H1 (cell line): ENCODE results near the gene CRYBB1. TPM values are rescaled to one million over a fixed set of nuclear protein-coding genes. Genes with fewer than 3 reads are reported as not detected.

Experiments used
- CTCF ChIA-PET: fragments of 300-600 bp; sonication (Branson Sonifier 250); formaldehyde crosslinking; loops from one replicate; lab custom pipeline; 2021; ENCODE audit not compliant: partially characterized antibody; lab: Charles Lee
- POLR2A ChIA-PET: fragments of 300-600 bp; sonication (Branson Sonifier 250); formaldehyde crosslinking; loops from one replicate; lab custom pipeline; 2021; ENCODE audit warnings: inconsistent platforms; ENCODE audit not compliant: partially characterized antibody; lab: Charles Lee
- DNase-seq, 2 experiments: peaks; one replicate each; pipeline versions ENCODE4 v3.0.0 to v3.0.0-alpha.2; 2010 to 2022; ENCODE audit warnings: low spot score in 2 of 2, low read depth in 1 of 2, mixed read lengths in 1 of 2
- FAIRE-seq: peaks from 2 replicates; lab custom pipeline; 2011; peaks lifted over from hg19 to GRCh38; lab: Jason Lieb, UNC
- H2AFZ ChIP-seq: 2 replicates; pipeline ENCODE4 v1.8.1; 2012; ENCODE audit warnings: low read length, inconsistent platforms
- H2AK5ac ChIP-seq: 2 replicates; pipeline ENCODE4 v1.6.1; 2013; ENCODE audit warnings: low read depth, low read length
- H2BK120ac ChIP-seq: replicated peaks from 2 replicates; pipeline ENCODE3; 2013; ENCODE audit warnings: low read depth, low read length, inconsistent platforms
- H2BK12ac ChIP-seq: 2 replicates; pipeline ENCODE4 v1.6.1; 2013; ENCODE audit warnings: low read depth, low read length
- H2BK15ac ChIP-seq: 2 replicates; pipeline ENCODE4 v1.6.1; 2013; ENCODE audit warnings: low read length
- H2BK20ac ChIP-seq: 2 replicates; pipeline ENCODE4 v1.6.1; 2013; ENCODE audit warnings: low read length
- H2BK5ac ChIP-seq: 2 replicates; pipeline ENCODE4 v1.6.1; 2013; ENCODE audit warnings: low read depth, low read length
- H3K14ac ChIP-seq: 2 replicates; pipeline ENCODE4 v1.6.1; 2013; ENCODE audit warnings: inconsistent platforms; ENCODE audit not compliant: insufficient read length
- H3K18ac ChIP-seq: 2 replicates; pipeline ENCODE4 v1.6.1; 2013; ENCODE audit warnings: low read length; ENCODE audit errors: extremely low read depth
- H3K23ac ChIP-seq: 2 replicates; pipeline ENCODE4 v1.6.1; 2013; ENCODE audit warnings: inconsistent platforms; ENCODE audit not compliant: insufficient read length
- H3K23me2 ChIP-seq: 2 replicates; pipeline ENCODE4 v1.6.1; 2013; ENCODE audit warnings: low read depth, low read length
- H3K27ac ChIP-seq: 2 replicates; pipeline ENCODE4 v1.6.1; 2011; ENCODE audit warnings: low read depth, low read length, inconsistent platforms
- H3K27me3 ChIP-seq, 4 experiments: replicated peaks in 1 of 4; 1 replicate in 1 of 4; 2 replicates in 3 of 4; pipeline versions ENCODE4 v1.6.1 to v1.8.1; 2011 to 2013; ENCODE audit warnings: low read length in 3 of 4, mild to moderate bottlenecking in 3 of 4, inconsistent platforms in 2 of 4, mixed read lengths in 2 of 4, moderate library complexity in 1 of 4; ENCODE audit not compliant: control insufficient read depth in 3 of 4, insufficient read depth in 3 of 4; ENCODE audit errors: extremely low read depth in 1 of 4
- H3K36me3 ChIP-seq, 4 experiments: 2 replicates each; pipeline versions ENCODE4 v1.6.1 to v1.8.1; 2011 to 2013; ENCODE audit warnings: mild to moderate bottlenecking in 4 of 4, low read length in 3 of 4, moderate library complexity in 2 of 4, control low read depth in 1 of 4, inconsistent platforms in 1 of 4; ENCODE audit not compliant: insufficient read depth in 4 of 4, control insufficient read depth in 2 of 4
- H3K4ac ChIP-seq: replicated peaks from 2 replicates; pipeline ENCODE3; 2013; ENCODE audit warnings: low read length, low read depth, mixed read lengths, inconsistent platforms; ENCODE audit not compliant: insufficient read length
- H3K4me1 ChIP-seq, 4 experiments: replicated peaks in 1 of 4; 1 replicate in 1 of 4; 2 replicates in 3 of 4; pipeline versions ENCODE4 v1.6.1 to v1.8.1; 2011 to 2013; ENCODE audit warnings: low read length in 3 of 4, inconsistent platforms in 2 of 4, mixed read lengths in 1 of 4; ENCODE audit not compliant: insufficient read depth in 4 of 4, control insufficient read depth in 3 of 4
- H3K4me2 ChIP-seq, 2 experiments: 2 replicates each; pipeline versions ENCODE4 v1.6.1 to v1.8.1; 2011 to 2013; ENCODE audit warnings: low read depth in 2 of 2, low read length in 2 of 2, control low read depth in 1 of 2, inconsistent platforms in 1 of 2, mild to moderate bottlenecking in 1 of 2; ENCODE audit not compliant: insufficient read depth in 1 of 2
- H3K4me3 ChIP-seq, 4 experiments: fragments of 200-600, 300-600 bp in 1 of 4; sonication (generic), shearing (Covaris generic), sonication (Bioruptor Twin) in 1 of 4; 2 replicates each; pipeline versions ENCODE4 v1.5.1 to v1.8.1; 2011 to 2016; ENCODE audit warnings: low read length in 4 of 4, low read depth in 3 of 4, control low read depth in 2 of 4, inconsistent platforms in 2 of 4, mild to moderate bottlenecking in 2 of 4, mixed read lengths in 1 of 4, moderate library complexity in 1 of 4; ENCODE audit not compliant: insufficient read depth in 2 of 4; ENCODE audit errors: extremely low read depth in 1 of 4
- H3K56ac ChIP-seq: replicated peaks from 2 replicates; pipeline ENCODE3; 2013; ENCODE audit warnings: low read depth, mild to moderate bottlenecking, mixed read lengths, low read length, inconsistent platforms; ENCODE audit not compliant: insufficient read length
- H3K79me1 ChIP-seq: 2 replicates; pipeline ENCODE4 v1.6.1; 2013; ENCODE audit warnings: low read depth, low read length, control low read depth
- H3K79me2 ChIP-seq, 2 experiments: 2 replicates each; pipeline versions ENCODE4 v1.6.1 to v1.8.1; 2012 to 2013; ENCODE audit warnings: low read length in 2 of 2, mild to moderate bottlenecking in 2 of 2, inconsistent platforms in 1 of 2; ENCODE audit not compliant: insufficient read depth in 2 of 2, control insufficient read depth in 1 of 2
- H3K9ac ChIP-seq, 4 experiments: replicated peaks in 1 of 4; 1 replicate in 1 of 4; 2 replicates in 3 of 4; pipeline versions ENCODE4 v1.6.1 to v1.8.1; 2011 to 2013; ENCODE audit warnings: low read depth in 3 of 4, low read length in 3 of 4, control low read depth in 2 of 4, mild to moderate bottlenecking in 2 of 4, moderate library complexity in 2 of 4, inconsistent platforms in 1 of 4; ENCODE audit errors: extremely low read depth in 1 of 4
- H3K9me3 ChIP-seq, 2 experiments: 2 replicates each; pipeline versions ENCODE4 v1.6.1 to v1.8.1; 2012 to 2013; ENCODE audit warnings: mild to moderate bottlenecking in 2 of 2, moderate library complexity in 2 of 2, control low read depth in 1 of 2, inconsistent platforms in 1 of 2, low read depth in 1 of 2, low read length in 1 of 2, mixed read lengths in 1 of 2; ENCODE audit not compliant: insufficient read depth in 2 of 2
- H4K20me1 ChIP-seq, 2 experiments: replicated peaks in 1 of 2; 2 replicates each; pipeline versions ENCODE3 to v1.8.1; 2011 to 2013; ENCODE audit warnings: inconsistent platforms in 2 of 2, low read length in 2 of 2, mild to moderate bottlenecking in 1 of 2; ENCODE audit not compliant: insufficient read depth in 2 of 2, control insufficient read depth in 1 of 2
- H4K5ac ChIP-seq: 2 replicates; pipeline ENCODE4 v1.6.1; 2013; ENCODE audit warnings: low read length, low read depth, mixed read lengths, inconsistent platforms; ENCODE audit not compliant: insufficient read length
- H4K8ac ChIP-seq: 2 replicates; pipeline ENCODE4 v1.8.0; 2013; ENCODE audit warnings: mild to moderate bottlenecking, moderate library complexity, low read length, inconsistent platforms; ENCODE audit not compliant: insufficient read depth; ENCODE audit errors: extremely low read depth
- H4K91ac ChIP-seq: replicated peaks from 2 replicates; pipeline ENCODE3; 2013; ENCODE audit warnings: low read length, mixed read lengths, inconsistent platforms; ENCODE audit not compliant: insufficient read length
- CHD1 ChIP-seq: IDR thresholded peaks from 2 replicates; pipeline ENCODE4 v1.6.1; 2012; ENCODE audit warnings: low read depth, low read length, improper control_type of control experiment
- FOSL1 ChIP-seq: IDR thresholded peaks from 2 replicates; pipeline ENCODE4 v1.6.1; 2011; ENCODE audit warnings: mild to moderate bottlenecking, low read depth, low read length, moderate library complexity; ENCODE audit not compliant: insufficient read depth
- KDM1A ChIP-seq: fragments of 200-600, 300-600 bp; sonication (generic); IDR thresholded peaks from 2 replicates; pipeline ENCODE4 v1.7.1; 2016; ENCODE audit warnings: mild to moderate bottlenecking, low read length, borderline replicate concordance
- POLR2A ChIP-seq, 2 experiments: IDR thresholded peaks; 1 replicate in 1 of 2; 2 replicates in 1 of 2; pipeline ENCODE4 v1.6.1; 2011; ENCODE audit warnings: low read depth in 2 of 2, low read length in 2 of 2, mild to moderate bottlenecking in 2 of 2; ENCODE audit errors: control extremely low read depth in 1 of 2
- SIX5 ChIP-seq: IDR thresholded peaks from 2 replicates; pipeline ENCODE4 v1.6.1; 2011; ENCODE audit warnings: mild to moderate bottlenecking, low read depth, low read length
- SRF ChIP-seq: IDR thresholded peaks from 2 replicates; pipeline ENCODE4 v1.6.1; 2011; ENCODE audit warnings: mild to moderate bottlenecking, low read depth, low read length, moderate library complexity
- ZNF274 ChIP-seq: IDR thresholded peaks from 2 replicates; pipeline ENCODE4 v1.7.0; 2012; ENCODE audit warnings: low read length, borderline replicate concordance; ENCODE audit errors: extremely low read depth
- WGBS, 2 experiments: shearing (Covaris generic) in 1 of 2; methylation state at CpG; one replicate each; pipeline versions ENCODE4 v1.1.6 to v1.1.7; 2013 to 2015; ENCODE audit warnings: low lambda C conversion rate in 2 of 2, mixed read lengths in 2 of 2, inconsistent platforms in 1 of 2, low coverage in 1 of 2, missing lambda C conversion rate in 1 of 2; ENCODE audit not compliant: insufficient replicate concordance in 2 of 2, insufficient coverage in 1 of 2, insufficient read length in 1 of 2; ENCODE audit errors: extremely low coverage in 1 of 2, missing lambda C conversion rate in 1 of 2; 5-methylcytosine and 5-hydroxymethylcytosine counted together
- polyA plus RNA-seq, 7 experiments: library from polyadenylated mRNA; depleted of rRNA in 3 of 7; stranded (reverse) in 5 of 7; unstranded in 2 of 7; fragments of >200 nt in 5 of 7; fragments of 200-250 nt in 2 of 7; gene quantifications; 1 replicate in 5 of 7; 2 replicates in 1 of 7; 4 replicates in 1 of 7; pipeline versions ENCODE4 v1.2.1 to v1.2.3, GENCODE V29; 2011 to 2013; ENCODE audit warnings: missing spikeins in 2 of 7, mixed read lengths in 2 of 7
- total RNA-seq: library from RNA; stranded (reverse); fragmentation: NEBNext Ultra II Directional; extraction: Animal tissue kit (Norgen Biotek cat#: 25700); gene quantifications from 2 replicates; pipeline ENCODE4 v1.2.1, GENCODE V29; 2021

The CRYBB1 gene
- total and polyA plus RNA-seq, 2 of the 8 experiments (the other 6 are each of a cell fraction or from before 2014, with no cell fraction given): 1.7 to 6.0 TPM

DNA sequence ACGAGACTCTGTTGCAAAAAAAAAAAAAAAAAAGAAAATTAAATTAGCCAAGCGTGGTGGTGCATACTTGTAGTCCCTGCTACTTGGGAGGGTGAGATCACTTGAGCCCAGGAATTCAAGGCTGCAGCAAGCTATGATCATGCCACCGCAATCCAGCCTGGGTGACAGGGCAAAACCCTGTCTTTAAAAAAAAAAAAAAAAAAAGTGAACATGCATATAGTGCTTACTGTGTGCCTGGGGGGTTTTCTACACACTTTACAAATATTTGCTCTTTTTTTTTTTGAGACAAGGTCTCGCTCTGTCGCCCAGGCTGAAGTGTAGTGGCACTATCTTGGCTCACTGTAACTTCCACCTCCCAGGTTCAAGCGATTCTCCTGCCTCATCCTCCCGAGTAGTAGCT, 40.7 kb downstream of the CRYBB1 start:
- TF ChIP-seq CHD1 (no peak), ZNF274 (no peak), KDM1A (no peak), POLR2A (IDR thresholded peaks at IDR 0.05; ENCODE audit: control extremely low read depth in 1 of 2, low read depth in 2 of 2, low read length in 2 of 2) (no peak), FOSL1 (no peak), SIX5 (no peak), SRF (no peak)
- Histone ChIP-seq H3K14ac (no peak overlapping the region), H3K27me3 (no peaks in the 10 kb centered on the region), H3K36me3 (peaks cover 0 to 20% (median 1%) of the 10 kb centered on the region in 4 experiments; a peak in 5 of 8 replicates), H3K4ac (no peak overlapping the region), H3K4me3 (no peak overlapping the region), H3K9me3 (no peaks in the 10 kb centered on the region), H2AFZ (no peak overlapping the region), H2BK12ac (no peak overlapping the region), H3K79me2 (peaks cover 0 to 96% of the 10 kb centered on the region in 2 experiments), H2BK15ac (no peak overlapping the region), H4K5ac (no peak overlapping the region), H2BK120ac (no peak overlapping the region), H4K91ac (no peak overlapping the region), H3K18ac (no peak overlapping the region), H2BK5ac (no peak overlapping the region), H2AK5ac (no peak overlapping the region), H3K56ac (no peak overlapping the region), H3K79me1 (peaks cover 27% of the 10 kb centered on the region), H3K27ac (no peak overlapping the region), H4K8ac (no peak overlapping the region), H3K23ac (no peak overlapping the region), H3K4me2 (no peak overlapping the region), H2BK20ac (no peak overlapping the region), H4K20me1 (peaks cover 4 to 9% of the 10 kb centered on the region in 2 experiments), H3K9ac (no peak overlapping the region), H3K4me1 (peaks cover 13 to 48% (median 17%) of the 10 kb centered on the region in 4 experiments), H3K23me2 (peaks cover 2% of the 10 kb centered on the region; the same call in 1 of the 2 replicates)
- WGBS, 2 experiments: 95% methylated on average over 5 of the region's 7 CpGs; no CpG with 5 or more reads in 1 of the 2 experiments
- DNase-seq: no peak
- CTCF ChIA-PET: interaction anchor here (0.7 to 1.0 kb wide), 2 partner anchors 13 to 211 kb away, joined by 3 read pairs; partner anchors contain the start of gene TPST2
- POLR2A ChIA-PET: interaction anchor here (0.8 to 2.2 kb wide), 6 partner anchors 9 to 32 kb away, joined by 3 to 11 read pairs (median 4); no protein-coding TSS in a partner anchor
- FAIRE-seq: no peak
